HG03571 (cell line): Measurements from ENCODE around the gene ESD.
"Not testable (repeated sequence)": the region's sequence is repeated elsewhere in the genome, so short reads cannot be mapped to it uniquely, and the experiment has no call there.

Experiments used
- ATAC-seq: cut with Tn5 transposase; IDR thresholded peaks from one replicate; pipeline ENCODE4 v1.9.1; 2021; ENCODE audit not compliant: unreplicated experiment

The ESD gene

GRCh38 chr13:46796515-46797474 lies at the start of gene ESD:
ESD (minus strand) TSS chr13:46797161; CDS start chr13:46791413, 5,748 bp downstream.
- peak; percentile 91 for ATAC-seq

GRCh38 chr13:46846726-46847125 lies 49.8 kb upstream of the ESD start:
- no peak for ATAC-seq

DNA sequence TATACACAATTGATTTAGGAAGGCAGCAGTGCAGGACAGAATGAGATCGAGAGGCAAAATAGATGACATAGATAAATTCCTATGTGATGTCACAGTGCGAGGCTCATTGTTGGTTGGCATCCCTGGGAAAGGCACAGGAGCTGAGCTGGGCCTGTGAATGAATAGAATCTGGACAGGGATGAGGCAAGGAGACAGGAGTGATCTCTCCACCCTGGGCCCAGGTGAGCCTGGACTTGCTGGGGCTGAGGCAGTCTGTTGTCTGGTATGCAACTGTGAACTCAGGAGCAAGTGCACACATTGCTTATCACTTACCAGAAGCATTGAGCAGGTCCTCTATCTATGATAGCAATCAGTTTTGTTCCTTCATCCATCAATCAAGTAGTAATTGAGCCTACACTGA lies 48.2 kb upstream of the ESD start:
- no peak for ATAC-seq

GRCh38 chr13:46844431-46844830 lies 47.5 kb upstream of the ESD start:
- ATAC-seq: no peak

DNA sequence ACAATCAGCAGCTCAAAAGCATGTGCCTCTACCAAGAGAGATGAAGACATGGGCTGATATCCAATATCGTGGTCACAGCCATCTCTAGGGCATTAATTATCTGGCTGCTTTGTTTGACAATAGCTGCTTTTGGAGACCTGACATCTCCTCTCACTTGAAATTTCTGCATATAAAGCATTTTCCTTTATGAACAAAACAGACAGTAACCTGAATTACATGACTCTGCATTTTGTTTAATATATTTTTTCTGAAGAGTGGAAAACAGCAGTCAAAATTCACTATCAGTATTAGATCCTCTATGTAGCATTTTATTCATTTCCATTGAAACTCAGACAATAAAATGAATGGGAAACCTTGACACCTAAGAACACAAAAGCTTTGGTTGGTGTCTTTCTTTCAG lies 42.4 kb upstream of the ESD start:
- ATAC-seq: no peak

GRCh38 chr13:46834657-46835056 lies 37.7 kb upstream of the ESD start:
- ATAC-seq: no peak

DNA sequence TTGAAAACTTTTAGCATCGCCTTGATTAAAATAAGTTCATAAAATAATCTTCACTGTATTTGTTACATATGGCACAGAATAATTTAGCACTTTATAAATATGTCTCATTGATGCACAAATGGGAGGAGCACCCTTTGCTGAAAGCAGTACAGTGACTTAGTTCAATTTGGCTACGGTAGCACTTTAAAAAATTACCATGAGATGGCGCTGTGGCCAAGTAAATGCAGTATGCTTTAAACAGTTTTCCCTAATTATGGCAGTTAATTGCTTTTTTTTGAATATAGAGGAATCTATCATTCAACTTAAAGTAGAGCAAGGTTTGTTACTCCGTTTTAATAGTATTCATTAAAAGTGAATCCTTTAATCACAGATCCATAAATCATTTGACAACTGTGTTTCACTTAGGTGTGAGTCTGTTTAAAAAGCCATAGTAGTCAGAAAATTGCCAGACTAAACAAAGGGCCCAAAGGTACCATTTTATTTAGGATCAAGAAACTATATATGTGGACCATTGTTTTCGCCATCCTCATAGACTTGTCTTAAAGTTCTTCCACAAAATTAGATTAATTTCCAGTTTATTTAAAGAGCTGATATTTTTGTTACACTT lies 34.7 kb upstream of the ESD start:
- ATAC-seq: no peak

DNA sequence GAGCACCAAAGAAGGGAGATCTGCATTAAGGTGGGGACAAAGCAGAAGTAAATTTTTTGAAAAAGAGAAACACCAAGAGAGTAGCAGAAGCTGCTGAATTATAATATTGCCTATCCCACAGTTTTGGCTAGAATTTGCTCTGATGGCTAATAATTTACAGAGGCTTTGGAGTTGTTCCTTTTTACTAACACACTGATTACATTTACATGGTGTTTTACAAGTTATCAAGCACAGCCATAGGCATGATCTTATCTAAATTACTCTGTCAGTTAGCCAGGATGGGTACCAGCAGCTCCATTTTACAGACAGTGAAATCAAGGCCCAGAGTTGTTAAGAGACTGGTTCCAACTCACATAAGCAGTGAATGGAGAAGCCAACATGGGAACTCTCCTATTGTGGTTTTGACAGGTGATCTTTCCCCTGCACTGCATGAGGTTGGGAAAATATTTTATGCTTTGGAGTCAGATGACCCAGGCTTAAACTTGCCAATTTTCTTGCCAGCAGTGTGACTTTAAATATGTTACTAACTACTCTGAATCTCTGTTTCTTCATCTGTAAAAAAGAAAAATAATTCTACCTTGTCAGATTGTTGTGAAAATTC lies 33.5 kb upstream of the ESD start:
- ATAC-seq: no peak

GRCh38 chr13:46822551-46822950 lies 25.6 kb upstream of the ESD start:
- ATAC-seq: no peak

DNA sequence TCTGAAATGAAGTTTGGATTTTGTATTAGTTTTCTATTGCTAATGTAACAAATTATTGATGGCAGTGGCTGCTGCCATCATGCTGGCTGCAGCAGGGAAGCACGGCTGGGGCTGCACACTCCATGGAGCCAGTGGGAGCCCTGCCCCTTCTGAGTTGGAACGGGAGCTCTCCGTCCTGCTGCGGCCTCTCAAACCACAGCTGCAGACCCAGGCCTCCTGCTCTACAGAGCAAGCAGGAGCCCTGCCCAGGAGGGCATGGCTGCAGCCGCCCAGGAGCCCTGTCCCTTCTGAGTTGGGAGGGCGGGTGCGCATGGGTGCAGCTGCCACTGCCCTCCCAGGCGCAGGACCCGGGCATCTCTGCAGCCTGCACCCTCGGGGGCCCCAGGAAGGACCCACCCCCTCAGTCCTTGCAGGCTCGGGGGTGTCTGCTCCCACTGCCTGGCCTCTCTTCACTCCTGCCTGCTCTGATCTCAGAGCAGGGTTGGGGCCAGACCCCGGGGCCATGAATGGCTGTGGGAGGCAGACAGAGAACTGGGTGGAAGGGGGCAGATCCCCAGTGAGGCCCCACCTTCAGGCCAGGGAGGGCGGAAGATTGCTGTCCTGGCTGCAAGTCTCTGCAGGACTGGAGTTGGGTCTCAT lies 21.0 kb upstream of the ESD start:
- no peak for ATAC-seq

- no peak for ATAC-seq
Measured at GRCh38 chr13:46817095-46817494, 20.1 kb upstream of the ESD start.

DNA sequence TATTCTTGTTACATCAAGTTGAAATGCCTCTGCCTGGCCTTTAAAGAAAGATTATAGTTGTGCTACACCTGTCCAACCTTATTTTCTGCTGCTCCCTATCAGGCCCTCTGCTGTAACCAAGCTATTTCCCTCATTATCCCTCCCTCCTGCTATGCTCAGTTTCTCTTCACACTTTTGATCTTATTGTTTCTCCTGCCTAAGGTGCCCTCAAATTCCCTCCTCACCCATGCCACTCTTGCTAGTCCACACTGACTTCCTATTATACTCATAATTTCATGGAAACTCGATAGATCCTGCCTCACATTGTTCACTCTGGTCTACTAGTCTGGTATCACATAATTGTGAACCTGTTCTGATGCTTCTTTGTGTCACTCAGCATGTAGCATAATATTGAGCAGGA lies 19.4 kb upstream of the ESD start:
- ATAC-seq: no peak

- no peak for ATAC-seq
Measured at GRCh38 chr13:46812301-46812797, 15.4 kb upstream of the ESD start.

- no peak for ATAC-seq
Measured at GRCh38 chr13:46810440-46810839, 13.5 kb upstream of the ESD start.

DNA sequence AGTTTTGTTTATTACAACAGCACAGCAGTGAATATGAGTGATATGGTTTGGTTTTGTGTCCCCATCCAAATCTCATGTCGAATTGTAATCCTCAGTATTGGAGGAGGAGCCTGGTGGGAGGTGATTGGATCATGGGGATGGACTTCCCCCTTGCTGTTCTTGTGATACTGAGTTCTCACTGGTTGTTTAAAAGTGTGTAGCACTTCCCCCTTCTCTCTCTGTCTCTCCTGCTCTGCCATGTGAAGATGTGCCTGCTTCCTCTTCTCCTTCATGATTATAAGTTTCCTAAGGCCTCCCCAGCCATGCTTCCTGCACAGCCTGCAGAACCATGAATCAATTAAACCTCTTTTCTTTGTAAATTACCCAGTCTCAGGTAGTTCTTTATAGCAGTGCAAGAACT lies 8.0 kb upstream of the ESD start:
- ATAC-seq: not testable (repeated sequence)

- no peak for ATAC-seq
Measured at GRCh38 chr13:46804391-46804815, 7.4 kb upstream of the ESD start.

DNA sequence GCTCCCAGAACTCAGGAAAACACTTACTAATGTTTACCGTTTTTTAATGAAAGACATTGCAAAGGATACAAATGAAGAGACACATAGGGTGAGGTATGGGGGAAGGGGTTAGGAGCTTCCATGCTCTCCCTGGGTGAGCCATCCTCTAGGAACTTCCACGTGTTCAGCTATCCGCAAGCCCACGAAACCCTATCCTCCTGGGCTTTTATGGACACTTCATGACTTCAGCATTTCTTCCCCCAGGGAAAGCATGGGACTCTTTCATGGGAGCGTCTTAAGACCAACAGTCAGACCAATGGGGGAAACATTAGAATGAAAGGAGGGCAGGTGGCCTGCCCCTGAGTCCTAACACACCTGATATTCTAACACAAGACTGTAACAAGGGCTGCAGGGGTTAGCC lies 6.6 kb upstream of the ESD start:
- ATAC-seq: no peak

- no peak for ATAC-seq
Measured at GRCh38 chr13:46801858-46802257, 4.9 kb upstream of the ESD start.

DNA sequence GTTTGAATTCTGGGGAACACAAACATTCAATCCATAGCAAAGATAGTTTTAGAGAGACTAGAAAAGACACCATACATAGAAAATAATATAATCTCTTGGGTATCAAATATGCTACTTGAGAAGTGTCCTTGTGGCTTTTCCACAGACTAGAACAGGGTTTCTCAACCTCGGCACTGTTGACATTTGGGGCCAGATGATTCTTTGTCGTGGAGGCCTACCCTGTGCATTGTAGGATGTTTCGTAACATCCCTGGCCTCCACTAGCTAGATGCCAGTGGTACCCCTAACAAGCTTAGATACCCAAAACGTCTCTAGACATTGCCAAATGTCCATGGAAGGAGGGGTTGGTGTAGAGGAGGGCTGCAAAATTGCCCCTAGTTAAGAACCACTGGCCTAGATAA lies 2.2 kb upstream of the ESD start:
- no peak for ATAC-seq

GRCh38 chr13:46797501-46798237 lies 708 bp upstream of the ESD start:
- ATAC-seq: no peak

GRCh38 chr13:46796129-46796514 lies 839 bp downstream of the ESD start:
- ATAC-seq: no peak
